Liver (tissue), 2 donors: ENCODE measurements around the gene TNFAIP6.

Experiments used
- CTCF ChIP-seq: fragments of 150-350 bp; IDR thresholded peaks from 2 replicates; pipeline ENCODE4 v1.5.1; 2017; ENCODE audit warnings: improper control_type of control experiment, low read depth, low read length; ENCODE audit not compliant: missing input control
- MAX ChIP-seq: IDR thresholded peaks from 2 replicates; pipeline ENCODE4 v1.6.1; 2016; ENCODE audit warnings: antibody characterized with exemption
- donor health status: healthy.

GRCh38 chr2:151334082-151334815 lies 23.1 kb upstream of the TNFAIP6 start:
- no peak for TF ChIP-seq CTCF
- no peak for TF ChIP-seq MAX
